Endothelial cell of umbilical vein (primary cell): ENCODE data around the gene CMIP. TPM values are rescaled to one million over a fixed set of nuclear protein-coding genes. Genes with fewer than 3 reads are reported as not detected.

Experiments used
- BruUV-seq: library from RNA; stranded (reverse); fragments of 400-500 nt; replicated peaks from 2 replicates; lab custom pipeline; 2021; lab: Mats Ljungman, UMichigan
- CTCF ChIA-PET: fragments of 300-600, 350-600 bp; sonication (Branson Sonifier 250); formaldehyde crosslinking; loops from one replicate; lab custom pipeline; 2021; ENCODE audit warnings: antibody characterized with exemption, inconsistent platforms; lab: Charles Lee
- POLR2A ChIA-PET: fragments of 300-600, 350-600 bp; sonication (Branson Sonifier 250); formaldehyde crosslinking; loops from one replicate; lab custom pipeline; 2021; ENCODE audit warnings: antibody characterized with exemption, inconsistent platforms; lab: Charles Lee
- DNase-seq: peaks from one replicate; pipeline ENCODE4 v3.0.0-alpha.2; 2011; ENCODE audit warnings: low read depth, low spot score
- FAIRE-seq: peaks from 2 replicates; lab custom pipeline; 2011; peaks lifted over from hg19 to GRCh38; lab: Jason Lieb, UNC
- H2AFZ ChIP-seq: 2 replicates; pipeline ENCODE4 v1.6.0; 2012; ENCODE audit warnings: low read depth, low read length, control low read depth, inconsistent platforms
- H3K27ac ChIP-seq: 2 replicates; pipeline ENCODE4 v1.5.1; 2011; ENCODE audit warnings: low read depth, mild to moderate bottlenecking, control low read depth, low read length, moderate library complexity; ENCODE audit not compliant: insufficient read depth
- H3K27me3 ChIP-seq, 2 experiments: 2 replicates each; pipeline versions ENCODE4 v1.6.0 to v1.6.1; 2011; ENCODE audit warnings: low read length in 2 of 2, mixed read lengths in 1 of 2; ENCODE audit not compliant: control insufficient read depth in 2 of 2, insufficient read depth in 2 of 2
- H3K36me3 ChIP-seq, 2 experiments: 2 replicates in 1 of 2; 3 replicates in 1 of 2; pipeline ENCODE4 v1.5.1; 2011; ENCODE audit warnings: low read length in 2 of 2, mild to moderate bottlenecking in 1 of 2, moderate library complexity in 1 of 2; ENCODE audit not compliant: control insufficient read depth in 2 of 2, insufficient read depth in 2 of 2; ENCODE audit errors: extremely low read depth in 1 of 2
- H3K4me1 ChIP-seq: 3 replicates; pipeline ENCODE4 v1.5.1; 2011; ENCODE audit warnings: mild to moderate bottlenecking, low read length; ENCODE audit not compliant: control insufficient read depth, insufficient read depth; ENCODE audit errors: extremely low read depth
- H3K4me2 ChIP-seq: 2 replicates; pipeline ENCODE4 v1.6.1; 2011; ENCODE audit warnings: low read length, control low read depth, mixed read lengths; ENCODE audit not compliant: insufficient read depth
- H3K4me3 ChIP-seq, 3 experiments: fragments of 200-600 bp in 1 of 3; sonication (generic), shearing (Covaris generic) in 1 of 3; replicated peaks in 1 of 3; 2 replicates each; pipeline ENCODE4 v1.5.1; 2011 to 2016; ENCODE audit warnings: control low read depth in 3 of 3, low read length in 3 of 3, mild to moderate bottlenecking in 2 of 3, inconsistent platforms in 1 of 3, low read depth in 1 of 3, moderate library complexity in 1 of 3; ENCODE audit not compliant: insufficient read depth in 1 of 3
- H3K79me2 ChIP-seq: 2 replicates; pipeline ENCODE4 v1.6.0; 2012; ENCODE audit warnings: low read length, inconsistent platforms; ENCODE audit not compliant: control insufficient read depth, insufficient read depth
- H3K9ac ChIP-seq: replicated peaks from 2 replicates; pipeline ENCODE3; 2011; ENCODE audit warnings: low read length, control low read depth; ENCODE audit not compliant: insufficient read depth; ENCODE audit errors: extremely low read depth
- H3K9me1 ChIP-seq: replicated peaks from 3 replicates; pipeline ENCODE4 v1.6.0; 2011; ENCODE audit warnings: mild to moderate bottlenecking, low read length; ENCODE audit not compliant: control insufficient read depth, insufficient read depth; ENCODE audit errors: extremely low read depth
- H3K9me3 ChIP-seq: replicated peaks from 2 replicates; pipeline ENCODE4 v1.5.1; 2012; ENCODE audit warnings: low read length, inconsistent platforms; ENCODE audit not compliant: control insufficient read depth, insufficient read depth
- H4K20me1 ChIP-seq: replicated peaks from 2 replicates; pipeline ENCODE3; 2011; ENCODE audit warnings: mild to moderate bottlenecking, low read length; ENCODE audit not compliant: control insufficient read depth, insufficient read depth; ENCODE audit errors: extremely low read depth
- CTCF ChIP-seq, 2 donors: IDR thresholded peaks; 1 replicate in 1 of 2; 2 replicates in 1 of 2; pipeline ENCODE4 v1.5.1; 2011; ENCODE audit warnings: low read length in 2 of 2, mild to moderate bottlenecking in 2 of 2, moderate library complexity in 2 of 2, control low read depth in 1 of 2, inconsistent platforms in 1 of 2, low read depth in 1 of 2; ENCODE audit not compliant: insufficient read depth in 1 of 2; ENCODE audit errors: extremely low read depth in 1 of 2
- EZH2 ChIP-seq: IDR thresholded peaks from 2 replicates; pipeline ENCODE4 v1.6.1; 2012; ENCODE audit warnings: borderline replicate concordance, low read depth, mild to moderate bottlenecking, moderate library complexity, low read length, inconsistent platforms; ENCODE audit not compliant: severe bottlenecking
- FOS ChIP-seq: IDR thresholded peaks from 2 replicates; pipeline ENCODE4 v1.6.1; 2011; ENCODE audit warnings: mild to moderate bottlenecking, low read length, moderate library complexity, borderline replicate concordance; ENCODE audit not compliant: insufficient read depth
- GATA2 ChIP-seq: IDR thresholded peaks from 2 replicates; pipeline ENCODE4 v1.7.0; 2011; ENCODE audit warnings: low read depth, mild to moderate bottlenecking, moderate library complexity, mixed read lengths, low read length; ENCODE audit not compliant: insufficient read length, insufficient read depth
- JUN ChIP-seq: IDR thresholded peaks from 2 replicates; pipeline ENCODE4 v1.6.1; 2011; ENCODE audit warnings: borderline replicate concordance, low read depth; ENCODE audit not compliant: insufficient read length, insufficient read depth
- MAX ChIP-seq: IDR thresholded peaks from 2 replicates; pipeline ENCODE4 v1.6.1; 2011; ENCODE audit not compliant: insufficient read depth, insufficient read length
- MYC ChIP-seq: IDR thresholded peaks from one replicate; pipeline ENCODE4 v1.6.1; 2011; ENCODE audit warnings: mild to moderate bottlenecking, low read depth, low read length
- POLR2A ChIP-seq: IDR thresholded peaks from 2 replicates; pipeline ENCODE4 v1.6.1; 2012; ENCODE audit warnings: low read depth, mild to moderate bottlenecking, control low read depth, low read length
- POLR2AphosphoS5 ChIP-seq: IDR thresholded peaks from 2 replicates; pipeline ENCODE4 v1.6.1; 2012; ENCODE audit warnings: low read depth, mild to moderate bottlenecking, control low read depth, low read length, moderate library complexity; ENCODE audit not compliant: insufficient read depth
- dilution Hi-C: fragments of 300-500 bp; cut with MboI; formaldehyde crosslinking; loops from one replicate; pipeline ENCODE4 v1.15.0; 2019; ENCODE audit warnings: low sequenced_read_pairs; ENCODE audit not compliant: extremely low pct_ligation_motif_present
- intact Hi-C: fragments of 100-400 bp; cut with micrococcal nuclease; formaldehyde crosslinking; loops from one replicate; pipeline ENCODE4 v1.10.0; 2022
- polyA plus RNA-seq, 4 experiments: library from polyadenylated mRNA; depleted of rRNA in 3 of 4; stranded (reverse) in 3 of 4; unstranded in 1 of 4; fragments of >200 nt; gene quantifications; 2 replicates each; pipeline versions ENCODE4 v1.2.1 to v1.2.3, GENCODE V29; 2011 to 2012; ENCODE audit warnings: missing spikeins in 1 of 4
- total RNA-seq: library from RNA; stranded (reverse); gene quantifications from 2 replicates; pipeline ENCODE4 v1.2.3, GENCODE V29; 2021

Gene CMIP
- total and polyA plus RNA-seq, 2 donors (not counting 3 experiments of a cell fraction or from before 2014, with no cell fraction given) = 29.0 to 101 TPM

- Histone ChIP-seq H3K4me3 (no peak overlapping the region), H2AFZ (no peak overlapping the region), H3K27ac (no peak overlapping the region), H3K27me3 (no peaks in the 10 kb centered on the region), H3K9me1 (no peaks in the 10 kb centered on the region), H3K9ac (no peak overlapping the region), H3K4me2 (no peak overlapping the region), H3K9me3 (no peaks in the 10 kb centered on the region), H3K4me1 (peaks cover 24% of the 10 kb centered on the region), H3K36me3 (peaks cover 0 to 6% of the 10 kb centered on the region in 2 experiments), H4K20me1 (peaks cover 2% of the 10 kb centered on the region), H3K79me2 (peaks cover 34% of the 10 kb centered on the region)
- FAIRE-seq (no peak), DNase-seq (no peak)
- dilution Hi-C loops = no loop called here
- intact Hi-C loops = no loop called here
- TF ChIP-seq GATA2 = no peak
- no peak for TF ChIP-seq JUN
- TF ChIP-seq POLR2AphosphoS5 = no peak
- no peak for TF ChIP-seq EZH2
- no peak for TF ChIP-seq FOS
- no peak for TF ChIP-seq CTCF (IDR thresholded peaks at IDR 0.05; ENCODE audit: extremely low read depth in 1 of 2, insufficient read depth in 1 of 2, low read depth in 1 of 2, low read length in 2 of 2)
- TF ChIP-seq MAX = no peak
- no peak for TF ChIP-seq MYC
- TF ChIP-seq POLR2A = no peak
- ChIA-PET CTCF (no interaction called here), POLR2A (no interaction called here)
- BruUV-seq = no TSS peak
These were observed 94.6 kb downstream of the CMIP start for GRCh38 chr16:81539009-81539758.
